Measurements from ENCODE around the gene DPYSL4. TPM values are rescaled to one million over a fixed set of nuclear protein-coding genes. Genes with fewer than 3 reads are reported as not detected.
"Not testable (repeated sequence)": the region's sequence is repeated elsewhere in the genome, so short reads cannot be mapped to it uniquely, and the experiment has no call there.

Gene DPYSL4
- total RNA-seq, 2 donors from 2014 or later: 6.5 to 19.2 TPM

DNA sequence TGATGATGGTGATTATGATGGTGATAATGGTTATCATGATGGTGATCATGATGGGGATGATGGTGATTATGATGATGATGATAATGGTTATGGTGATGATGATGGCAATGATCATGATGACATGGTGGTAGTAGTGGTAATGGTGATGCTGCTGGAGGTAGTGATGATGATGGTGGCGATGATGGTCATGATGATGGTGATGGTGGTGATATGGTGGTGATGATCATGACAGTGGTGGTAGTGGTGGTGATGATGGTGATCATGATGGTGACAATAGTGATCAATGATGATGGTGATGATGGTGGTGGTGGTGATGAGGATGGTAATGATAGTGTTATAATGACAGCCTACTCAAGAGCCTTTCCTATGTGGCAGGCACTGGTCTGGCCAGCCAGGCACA is 31.8 kb upstream of the DPYSL4 start:
- Mint-ChIP-seq H3K27me3 (no peaks in the 10 kb centered on the region), H3K36me3 (no peaks in the 10 kb centered on the region), H3K4me3 (no peak overlapping the region), H3K4me1 (ENCODE audit: low read depth in 2 of 2) (peaks cover 6 to 7% of the 10 kb centered on the region in 2 donors), H3K9me3 (no peaks in the 10 kb centered on the region), H3K27ac (no peak overlapping the region)
- DNase-seq (ENCODE audit: low spot score) (no peak), ATAC-seq (no peak)

- H3K27ac Mint-ChIP-seq: no peak overlapping the region
- H3K36me3 Mint-ChIP-seq: no peaks in the 10 kb centered on the region
- ATAC-seq (peak in 1 of 2 donors; percentile 46), DNase-seq (ENCODE audit: low spot score) (no peak)
- H3K27me3 Mint-ChIP-seq: no peaks in the 10 kb centered on the region
- peaks cover 6 to 7% of the 10 kb centered on the region in 2 donors for H3K4me1 Mint-ChIP-seq (ENCODE audit: low read depth in 2 of 2)
- H3K9me3 Mint-ChIP-seq: no peaks in the 10 kb centered on the region
- no peak overlapping the region for H3K4me3 Mint-ChIP-seq
Measured at GRCh38 chr10:132155723-132156381, 30.9 kb upstream of the DPYSL4 start.

- Mint-ChIP-seq H3K9me3 (no peaks in the 10 kb centered on the region), H3K27ac (no peak overlapping the region), H3K4me3 (no peak overlapping the region), H3K4me1 (ENCODE audit: low read depth in 2 of 2) (peaks cover 6 to 7% of the 10 kb centered on the region in 2 donors), H3K36me3 (no peaks in the 10 kb centered on the region), H3K27me3 (no peaks in the 10 kb centered on the region)
- DNase-seq (ENCODE audit: low spot score): no peak
- no peak for ATAC-seq
Measured at GRCh38 chr10:132156382-132156781, 30.4 kb upstream of the DPYSL4 start.

- H3K36me3 Mint-ChIP-seq: peaks cover 5% of the 10 kb centered on the region
- H3K4me1 Mint-ChIP-seq (ENCODE audit: low read depth in 2 of 2): peaks cover 11 to 12% of the 10 kb centered on the region in 2 donors
- ATAC-seq: no peak
- no peak overlapping the region for H3K4me3 Mint-ChIP-seq
- no peak for DNase-seq (ENCODE audit: low spot score)
- H3K27me3 Mint-ChIP-seq: no peaks in the 10 kb centered on the region
- H3K9me3 Mint-ChIP-seq: no peaks in the 10 kb centered on the region
- H3K27ac Mint-ChIP-seq: peak overlapping the region in 1 of 2 donors; percentile 23
Measured at GRCh38 chr10:132157101-132157500, 29.6 kb upstream of the DPYSL4 start.

DNA sequence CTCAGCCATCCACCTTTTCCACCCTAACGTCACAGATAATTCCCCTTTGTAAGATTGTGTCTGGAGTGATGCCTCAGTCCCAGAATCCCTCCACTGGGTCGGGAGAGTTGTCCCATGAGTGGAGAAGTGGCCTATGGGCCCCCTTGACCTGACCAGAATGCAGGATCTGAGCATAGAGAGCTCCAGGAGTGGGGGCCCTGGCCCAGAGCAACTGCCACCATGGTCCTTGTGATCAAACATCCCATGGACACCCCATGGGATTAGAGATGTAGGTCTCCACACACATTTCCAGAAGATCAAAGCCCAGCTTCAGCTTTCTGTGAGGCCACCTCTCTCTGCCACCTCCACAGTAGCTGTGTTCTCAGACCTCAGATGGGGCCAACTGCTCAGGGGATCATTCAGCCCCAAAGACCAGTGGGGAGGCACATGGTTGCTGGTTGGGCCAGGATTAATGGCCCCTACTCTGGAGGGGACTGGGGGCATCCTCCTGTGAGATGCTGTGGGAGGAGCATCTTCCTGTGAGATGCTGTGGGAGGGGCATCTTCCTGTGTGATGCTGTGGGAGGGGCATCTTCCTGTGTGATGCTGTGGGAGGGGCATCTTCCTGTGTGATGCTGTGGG is 28.5 kb upstream of the DPYSL4 start:
- no peaks in the 10 kb centered on the region for H3K27me3 Mint-ChIP-seq
- H3K9me3 Mint-ChIP-seq: no peaks in the 10 kb centered on the region
- DNase-seq (ENCODE audit: low spot score) (peak; percentile 31), ATAC-seq (peak in 1 of 2 donors; percentile 52)
- no peak overlapping the region for H3K4me3 Mint-ChIP-seq
- peaks cover 16 to 20% of the 10 kb centered on the region in 2 donors for H3K4me1 Mint-ChIP-seq (ENCODE audit: low read depth in 2 of 2)
- H3K27ac Mint-ChIP-seq: peak overlapping the region in 1 of 2 donors; percentile 23
- H3K36me3 Mint-ChIP-seq: peaks cover 6% of the 10 kb centered on the region

- Mint-ChIP-seq H3K4me1 (ENCODE audit: low read depth in 2 of 2) (peaks cover 16 to 20% of the 10 kb centered on the region in 2 donors), H3K9me3 (no peaks in the 10 kb centered on the region), H3K27ac (peak overlapping the region; percentile 56 to 82), H3K4me3 (peak overlapping the region; percentile 63), H3K36me3 (peaks cover 6% of the 10 kb centered on the region), H3K27me3 (no peaks in the 10 kb centered on the region)
- DNase-seq (ENCODE audit: low spot score) (peak; percentile 15), ATAC-seq (no peak)
Measured at GRCh38 chr10:132158823-132159222, 27.9 kb upstream of the DPYSL4 start.

GRCh38 chr10:132159302-132160230 is 27.2 kb upstream of the DPYSL4 start:
- H3K4me1 Mint-ChIP-seq (ENCODE audit: low read depth in 2 of 2): peaks cover 16 to 20% of the 10 kb centered on the region in 2 donors
- DNase-seq (ENCODE audit: low spot score): peak; percentile 48
- not testable (repeated sequence) for H3K27me3 Mint-ChIP-seq, H3K36me3 Mint-ChIP-seq, ATAC-seq, H3K9me3 Mint-ChIP-seq
- H3K4me3 Mint-ChIP-seq: peak overlapping the region; percentile 63
- H3K27ac Mint-ChIP-seq: peak overlapping the region; percentile 56 to 82

- H3K4me3 Mint-ChIP-seq; ATAC-seq; H3K36me3 Mint-ChIP-seq; DNase-seq (ENCODE audit: low spot score); H3K27me3 Mint-ChIP-seq; H3K9me3 Mint-ChIP-seq: not testable (repeated sequence)
- peak overlapping the region in 1 of 2 donors; percentile 82 for H3K27ac Mint-ChIP-seq
- H3K4me1 Mint-ChIP-seq (ENCODE audit: low read depth in 2 of 2): peaks cover 16 to 20% of the 10 kb centered on the region in 2 donors
Measured at GRCh38 chr10:132160231-132160630, 26.5 kb upstream of the DPYSL4 start.

DNA sequence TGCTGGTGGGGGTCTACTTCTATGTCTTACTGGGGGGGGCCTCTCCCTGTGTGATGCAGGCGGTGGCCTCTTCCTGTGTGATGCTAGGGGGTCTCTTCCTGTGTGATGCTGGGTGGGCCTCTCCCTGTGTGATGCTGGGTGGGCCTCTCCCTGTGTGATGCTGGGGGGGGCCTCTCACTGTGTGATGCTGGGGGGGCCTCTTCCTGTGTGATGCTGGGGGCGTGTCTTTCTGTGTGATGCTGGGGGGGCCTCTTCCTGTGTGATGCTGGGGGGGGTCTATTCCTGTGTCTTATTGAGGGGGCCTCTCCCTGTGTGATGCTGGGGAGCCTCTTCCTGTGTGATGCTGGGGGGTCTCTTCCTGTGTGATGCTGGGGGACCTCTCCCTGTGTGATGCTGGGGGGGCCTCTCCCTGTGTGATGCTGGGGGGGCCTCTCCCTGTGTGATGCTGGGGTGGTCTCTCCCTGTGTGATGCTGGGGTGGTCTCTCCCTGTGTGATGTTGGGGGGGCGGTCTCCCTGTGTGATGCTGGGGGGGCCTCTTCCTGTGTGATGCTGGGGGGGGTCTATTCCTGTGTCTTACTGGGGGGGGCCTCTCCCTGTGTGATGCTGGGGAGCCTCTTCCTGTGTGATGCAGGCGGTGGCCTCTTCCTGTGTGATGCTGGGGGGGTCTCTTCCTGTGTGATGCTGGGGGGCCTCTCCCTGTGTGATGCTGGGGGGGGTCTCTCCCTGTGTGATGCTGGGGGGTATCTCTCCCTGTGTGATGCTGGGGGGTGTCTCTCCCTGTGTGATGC is 25.7 kb upstream of the DPYSL4 start:
- ATAC-seq; H3K36me3 Mint-ChIP-seq; H3K27me3 Mint-ChIP-seq; DNase-seq (ENCODE audit: low spot score); H3K9me3 Mint-ChIP-seq: not testable (repeated sequence)
- Mint-ChIP-seq H3K4me3 (peak overlapping the region; percentile 10), H3K4me1 (ENCODE audit: low read depth in 2 of 2) (peaks cover 16 to 20% of the 10 kb centered on the region in 2 donors), H3K27ac (peak overlapping the region in 1 of 2 donors; percentile 98)

- H3K27me3 Mint-ChIP-seq: no peaks in the 10 kb centered on the region
- DNase-seq (ENCODE audit: low spot score) (peak; percentile 60), ATAC-seq (peak; percentile 40 to 76)
- peaks cover 21 to 22% of the 10 kb centered on the region in 2 donors for H3K4me1 Mint-ChIP-seq (ENCODE audit: low read depth in 2 of 2)
- no peaks in the 10 kb centered on the region for H3K9me3 Mint-ChIP-seq
- H3K36me3 Mint-ChIP-seq: peaks cover 6% of the 10 kb centered on the region
- peak overlapping the region; percentile 91 to 98 for H3K27ac Mint-ChIP-seq
- peak overlapping the region; percentile 89 for H3K4me3 Mint-ChIP-seq
Measured at GRCh38 chr10:132162021-132162531, 24.7 kb upstream of the DPYSL4 start.

DNA sequence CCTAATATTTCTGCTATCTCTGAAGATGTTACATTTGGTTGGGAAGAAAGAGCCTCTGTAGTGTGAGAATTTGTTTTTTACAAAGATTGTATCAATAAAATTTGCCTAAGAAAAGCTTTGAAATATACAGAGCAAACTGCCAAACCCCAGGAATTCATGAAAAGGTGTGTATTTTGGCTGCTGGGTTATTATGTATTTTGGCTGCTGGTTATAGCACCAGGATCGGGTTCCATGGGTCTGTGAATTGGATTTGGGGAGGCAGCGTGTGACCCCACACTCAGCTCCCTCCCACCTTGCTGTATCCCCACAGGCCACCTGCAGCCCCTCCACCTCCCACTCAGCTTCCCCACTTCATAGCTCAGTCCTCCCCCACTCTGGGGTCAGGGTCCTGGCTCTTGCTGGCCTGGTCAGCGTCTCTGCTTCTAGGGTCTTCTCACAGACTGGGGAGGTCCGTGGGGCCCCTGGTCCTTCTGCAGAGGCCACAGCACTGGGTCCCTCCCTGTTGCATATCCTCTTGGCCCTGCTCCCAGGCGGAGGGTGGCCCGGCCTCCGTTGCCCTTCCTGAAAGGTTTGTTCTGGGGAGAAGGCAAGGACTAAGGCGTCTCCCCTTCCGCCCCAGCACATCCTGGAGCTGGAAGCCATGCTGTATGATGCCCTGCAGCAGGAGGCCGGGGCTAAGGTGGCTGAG is 24.0 kb upstream of the DPYSL4 start:
- Mint-ChIP-seq H3K4me1 (ENCODE audit: low read depth in 2 of 2) (peaks cover 21 to 22% of the 10 kb centered on the region in 2 donors), H3K4me3 (peak overlapping the region; percentile 89), H3K36me3 (peaks cover 6% of the 10 kb centered on the region), H3K9me3 (no peaks in the 10 kb centered on the region), H3K27ac (peak overlapping the region; percentile 91 to 98), H3K27me3 (no peaks in the 10 kb centered on the region)
- no peak for ATAC-seq
- no peak for DNase-seq (ENCODE audit: low spot score)

GRCh38 chr10:132163278-132163765 is 23.4 kb upstream of the DPYSL4 start:
- Mint-ChIP-seq H3K27ac (peak overlapping the region in 1 of 2 donors; percentile 43), H3K36me3 (peaks cover 6% of the 10 kb centered on the region), H3K4me1 (ENCODE audit: low read depth in 2 of 2) (peaks cover 18 to 22% of the 10 kb centered on the region in 2 donors), H3K4me3 (no peak overlapping the region), H3K9me3 (no peaks in the 10 kb centered on the region), H3K27me3 (no peaks in the 10 kb centered on the region)
- no peak for DNase-seq (ENCODE audit: low spot score)
- ATAC-seq: peak; percentile 55 to 84
